Measurements from ENCODE around the gene STATH. TPM values are rescaled to one million over a fixed set of nuclear protein-coding genes. Genes with fewer than 3 reads are reported as not detected.

The STATH gene
- polyA plus RNA-seq, 10 donors, result not detected

Other genes starting within 250 kb of the STATH start
- gene SULT1B1, start 235.3 kb upstream of the STATH start, polyA plus RNA-seq (ENCODE audit: insufficient read length in 10 of 10), result 1 to 10 TPM in 3 of 10 donors, under 1 TPM in 7; 0.41 to 8.3 (median 0.64) TPM
- 10 to 100 TPM; 18.7 to 87.5 (median 34.9) TPM for gene SULT1E1, start 135.8 kb upstream of the STATH start, polyA plus RNA-seq (ENCODE audit: insufficient read length in 10 of 10)
- not detected for gene CSN1S1, start 64.9 kb upstream of the STATH start, polyA plus RNA-seq (ENCODE audit: insufficient read length in 10 of 10)
- not detected for gene CSN2, start 30.2 kb upstream of the STATH start, polyA plus RNA-seq (ENCODE audit: insufficient read length in 10 of 10)
- not detected for gene HTN3, start 32.5 kb downstream of the STATH start, polyA plus RNA-seq (ENCODE audit: insufficient read length in 10 of 10)
- under 1 TPM in 1 of 10 donors, not detected in 9; 0.07 TPM for gene HTN1, start 54.5 kb downstream of the STATH start, polyA plus RNA-seq (ENCODE audit: insufficient read length in 10 of 10)
- gene PRR27, start 158.3 kb downstream of the STATH start, polyA plus RNA-seq (ENCODE audit: insufficient read length in 10 of 10), result under 1 TPM in 1 of 10 donors, not detected in 9; 0.05 TPM
- gene ODAM, start 199.8 kb downstream of the STATH start, polyA plus RNA-seq (ENCODE audit: insufficient read length in 10 of 10), result under 1 TPM in 3 of 10 donors, not detected in 7; 0.32 to 0.77 (median 0.34) TPM
- gene FDCSP, start 230.2 kb downstream of the STATH start, polyA plus RNA-seq (ENCODE audit: insufficient read length in 10 of 10), result 1 to 10 TPM in 5 of 10 donors, under 1 TPM in 1, not detected in 4; 0.38 to 4.5 (median 2.4) TPM
- gene CSN3, start 246.6 kb downstream of the STATH start, polyA plus RNA-seq (ENCODE audit: insufficient read length in 10 of 10), result not detected

Measured in muscle of back (tissue), 10 donors.